ENCODE data around the gene PHTF1. TPM values are rescaled to one million over a fixed set of nuclear protein-coding genes. Genes with fewer than 3 reads are reported as not detected.

Gene PHTF1
- total RNA-seq, 4 donors from 2014 or later: 10.2 to 13.3 (median 11.8) TPM

DNA sequence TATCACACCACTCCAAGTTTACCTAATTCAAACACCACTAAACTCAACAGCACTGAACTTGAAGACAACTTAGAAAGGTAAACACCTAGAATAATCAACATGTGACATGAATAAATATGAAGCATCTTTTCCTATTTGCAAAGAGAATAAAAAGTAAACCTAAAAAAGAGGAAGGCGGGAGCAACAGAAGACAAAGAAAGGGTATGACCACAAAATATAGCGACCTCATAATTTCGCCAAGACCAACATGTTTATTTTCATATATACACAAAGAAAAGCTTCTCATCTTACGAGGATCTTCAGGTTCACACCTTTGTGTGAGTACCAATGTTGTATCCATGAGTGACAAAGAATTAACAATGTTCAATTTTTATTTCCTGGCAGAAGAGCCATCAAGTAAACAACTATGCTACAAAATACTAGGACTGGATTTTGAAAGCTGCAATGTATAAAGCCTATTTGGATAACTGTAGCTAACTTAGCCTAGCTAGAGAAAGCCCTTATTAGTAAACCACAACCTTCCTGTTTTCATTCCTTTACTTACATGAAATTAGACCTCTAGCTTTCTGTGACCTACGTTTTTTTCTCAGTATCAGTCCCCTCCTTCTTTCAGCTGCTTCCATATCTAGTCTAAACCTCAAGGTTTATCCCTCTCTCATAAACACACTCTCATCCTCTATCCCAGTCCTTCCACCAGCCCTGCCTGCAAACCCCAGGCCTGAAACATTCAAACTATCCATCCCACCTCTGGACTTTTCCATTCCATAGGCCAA is 21.3 kb upstream of the PHTF1 start:
- Histone ChIP-seq H3K4me3 (no peak overlapping the region), H3K36me3 (peaks cover 12 to 17% (median 14%) of the 10 kb centered on the region in 4 donors), H3K4me1 (peaks cover 38 to 56% (median 51%) of the 10 kb centered on the region in 4 donors), H3K27ac (replicated peaks in 1 of 4) (no peak overlapping the region), H3K9me3 (no peaks in the 10 kb centered on the region), H3K27me3 (no peaks in the 10 kb centered on the region)
- intact Hi-C loops (cut with DNase I): no loop called here
- 77% methylated on average over 5 of the region's 5 CpGs for whole genome bisulfite sequencing
- TF ChIP-seq POLR2A (IDR thresholded peaks at IDR 0.05; ENCODE audit: low read depth): no peak
- no peak for TF ChIP-seq POLR2AphosphoS5 (IDR thresholded peaks at IDR 0.05)
- TF ChIP-seq EP300 (IDR thresholded peaks at IDR 0.05): no peak
- TF ChIP-seq, protein P1, sequence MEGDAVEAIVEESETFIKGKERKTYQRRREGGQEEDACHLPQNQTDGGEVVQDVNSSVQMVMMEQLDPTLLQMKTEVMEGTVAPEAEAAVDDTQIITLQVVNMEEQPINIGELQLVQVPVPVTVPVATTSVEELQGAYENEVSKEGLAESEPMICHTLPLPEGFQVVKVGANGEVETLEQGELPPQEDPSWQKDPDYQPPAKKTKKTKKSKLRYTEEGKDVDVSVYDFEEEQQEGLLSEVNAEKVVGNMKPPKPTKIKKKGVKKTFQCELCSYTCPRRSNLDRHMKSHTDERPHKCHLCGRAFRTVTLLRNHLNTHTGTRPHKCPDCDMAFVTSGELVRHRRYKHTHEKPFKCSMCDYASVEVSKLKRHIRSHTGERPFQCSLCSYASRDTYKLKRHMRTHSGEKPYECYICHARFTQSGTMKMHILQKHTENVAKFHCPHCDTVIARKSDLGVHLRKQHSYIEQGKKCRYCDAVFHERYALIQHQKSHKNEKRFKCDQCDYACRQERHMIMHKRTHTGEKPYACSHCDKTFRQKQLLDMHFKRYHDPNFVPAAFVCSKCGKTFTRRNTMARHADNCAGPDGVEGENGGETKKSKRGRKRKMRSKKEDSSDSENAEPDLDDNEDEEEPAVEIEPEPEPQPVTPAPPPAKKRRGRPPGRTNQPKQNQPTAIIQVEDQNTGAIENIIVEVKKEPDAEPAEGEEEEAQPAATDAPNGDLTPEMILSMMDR (IDR thresholded peaks at IDR 0.05): no peak
- no peak for DNase-seq (ENCODE audit: extremely low spot score)

DNA sequence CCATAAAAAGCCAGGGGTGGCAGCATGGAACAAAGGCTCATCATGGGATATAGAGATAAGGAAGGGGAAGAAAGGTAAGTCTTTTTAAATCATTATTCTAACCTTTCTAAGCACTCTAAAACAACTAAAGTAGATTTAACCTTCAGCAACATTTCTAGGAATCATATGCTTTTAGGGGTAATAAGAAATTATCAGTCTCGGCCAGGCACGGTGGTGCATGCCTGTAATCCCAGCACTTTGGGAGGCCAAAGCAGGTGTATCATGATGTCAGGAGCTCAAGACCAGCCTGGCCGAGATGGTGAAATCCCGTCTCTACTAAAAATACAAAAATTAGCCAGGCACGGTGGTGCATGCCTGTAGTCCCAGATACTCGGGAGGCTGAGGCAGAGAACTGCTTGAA is 20.3 kb upstream of the PHTF1 start:
- 94% methylated on average over 6 of the region's 6 CpGs for WGBS
- Histone ChIP-seq H3K4me3 (no peak overlapping the region), H3K27ac (replicated peaks in 1 of 4) (no peak overlapping the region), H3K9me3 (no peaks in the 10 kb centered on the region), H3K36me3 (peaks cover 12 to 26% (median 21%) of the 10 kb centered on the region in 4 donors), H3K27me3 (no peaks in the 10 kb centered on the region), H3K4me1 (peaks cover 37 to 50% (median 46%) of the 10 kb centered on the region in 4 donors)
- TF ChIP-seq POLR2AphosphoS5 (IDR thresholded peaks at IDR 0.05) (no peak), POLR2A (IDR thresholded peaks at IDR 0.05; ENCODE audit: low read depth) (no peak), EP300 (IDR thresholded peaks at IDR 0.05) (no peak)
- intact Hi-C loops (cut with DNase I): no loop called here
- DNase-seq (ENCODE audit: extremely low spot score): no peak

DNA sequence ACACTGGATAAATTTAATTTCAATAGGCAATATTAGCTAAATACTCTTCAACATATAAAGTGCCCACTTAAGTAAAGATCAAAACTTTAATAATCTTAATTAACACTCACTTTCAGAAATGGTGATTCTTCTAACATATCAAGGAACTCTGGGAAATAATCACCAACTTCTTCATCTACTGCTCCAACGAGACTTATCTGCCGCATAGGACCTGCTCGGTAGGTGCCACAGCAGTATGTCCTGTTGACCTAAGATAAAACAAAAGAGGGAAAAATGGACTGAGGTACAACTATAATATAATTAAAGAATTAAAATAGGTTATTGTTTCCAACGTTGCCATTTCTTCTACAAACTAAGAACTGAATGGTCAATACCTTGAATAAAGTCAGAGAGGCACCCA is 18.3 kb upstream of the PHTF1 start:
- Histone ChIP-seq H3K9me3 (no peaks in the 10 kb centered on the region), H3K27me3 (no peaks in the 10 kb centered on the region), H3K27ac (replicated peaks in 1 of 4) (no peak overlapping the region), H3K4me1 (peaks cover 17 to 31% (median 26%) of the 10 kb centered on the region in 4 donors), H3K4me3 (no peak overlapping the region), H3K36me3 (peaks cover 12 to 40% (median 31%) of the 10 kb centered on the region in 4 donors)
- DNase-seq (ENCODE audit: extremely low spot score): no peak
- TF ChIP-seq POLR2A (IDR thresholded peaks at IDR 0.05; ENCODE audit: low read depth) (no peak), EP300 (IDR thresholded peaks at IDR 0.05) (no peak)
- TF ChIP-seq, protein P1 (IDR thresholded peaks at IDR 0.05): no peak
- 89% methylated on average over 4 of the region's 4 CpGs for WGBS
- intact Hi-C loops (cut with DNase I): no loop called here

DNA sequence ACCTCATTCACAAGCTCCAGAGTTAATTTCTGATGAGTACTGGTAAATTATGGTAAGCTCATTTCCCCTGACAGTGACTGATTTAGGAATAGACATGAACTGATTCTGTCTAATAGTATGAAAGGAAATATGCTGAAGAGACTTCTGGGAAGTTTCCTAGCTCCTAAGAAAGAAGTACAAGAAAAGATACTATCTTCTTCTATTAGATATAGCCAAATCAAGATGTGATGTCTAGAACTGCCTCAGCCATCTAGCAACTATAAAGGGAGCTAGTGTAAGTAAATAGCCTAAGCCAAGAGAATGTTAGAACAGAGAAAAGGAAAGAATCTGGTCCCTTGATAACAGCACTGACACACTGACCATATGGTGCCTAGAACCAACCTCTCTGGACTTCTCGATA is 10.7 kb upstream of the PHTF1 start:
- H3K9me3 ChIP-seq: no peaks in the 10 kb centered on the region
- peaks cover 0 to 14% (median 7%) of the 10 kb centered on the region in 4 donors for H3K4me1 ChIP-seq
- TF ChIP-seq POLR2AphosphoS5 (IDR thresholded peaks at IDR 0.05): no peak
- no peak for TF ChIP-seq POLR2A (IDR thresholded peaks at IDR 0.05; ENCODE audit: low read depth)
- no peaks in the 10 kb centered on the region for H3K27me3 ChIP-seq
- H3K27ac ChIP-seq (replicated peaks in 1 of 4): no peak overlapping the region
- H3K36me3 ChIP-seq: peaks cover 18 to 50% (median 38%) of the 10 kb centered on the region in 4 donors
- 68% methylated on average over 1 of the region's 1 CpG for WGBS
- H3K4me3 ChIP-seq: no peak overlapping the region
- intact Hi-C loops (cut with DNase I): no loop called here
- no peak for DNase-seq (ENCODE audit: extremely low spot score)

DNA sequence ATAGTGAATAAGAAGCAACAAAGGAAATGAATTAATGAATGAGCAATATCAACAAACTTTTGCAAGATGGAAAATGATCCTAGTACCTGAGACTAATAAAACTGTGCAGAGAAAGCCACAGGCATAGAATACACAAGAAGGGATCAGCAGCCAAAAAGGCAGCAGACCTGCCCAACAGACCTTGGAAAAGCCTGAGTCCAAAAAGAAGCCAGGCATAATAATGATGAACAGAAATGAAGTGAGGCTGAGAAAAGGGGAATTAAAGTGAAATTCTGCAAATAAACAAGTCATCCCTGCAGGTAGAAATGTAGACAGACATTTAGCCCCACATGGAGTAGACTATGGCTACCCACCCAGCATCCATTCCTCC is 10.3 kb upstream of the PHTF1 start:
- Histone ChIP-seq H3K9me3 (no peaks in the 10 kb centered on the region), H3K27ac (replicated peaks in 1 of 4) (no peak overlapping the region), H3K4me1 (peaks cover 0 to 14% (median 7%) of the 10 kb centered on the region in 4 donors), H3K36me3 (peaks cover 18 to 51% (median 36%) of the 10 kb centered on the region in 4 donors), H3K27me3 (no peaks in the 10 kb centered on the region), H3K4me3 (no peak overlapping the region)
- intact Hi-C loops (cut with DNase I): loop anchor here (5.0 kb wide), 1 partner anchor 33 kb away; no protein-coding TSS in a partner anchor
- no peak for DNase-seq (ENCODE audit: extremely low spot score)
- TF ChIP-seq POLR2A (IDR thresholded peaks at IDR 0.05; ENCODE audit: low read depth): no peak
- TF ChIP-seq, protein P1 (IDR thresholded peaks at IDR 0.05): no peak
- TF ChIP-seq EP300 (IDR thresholded peaks at IDR 0.05): no peak
- TF ChIP-seq POLR2AphosphoS5 (IDR thresholded peaks at IDR 0.05): no peak

Measured in esophagus muscularis mucosa (tissue), 4 donors.